Activated naive CD4-positive, alpha-beta T cell (primary cell): ENCODE data around the gene CCNB1.
"Not testable (repeated sequence)": the region's sequence is repeated elsewhere in the genome, so short reads cannot be mapped to it uniquely, and the experiment has no call there.

ENCODE experiments used
- DNase-seq, 4 experiments: peaks; one replicate each; lab custom pipeline; 2025; lab: John Stamatoyannopoulos, UW

The CCNB1 gene

GRCh38 chr5:69184621-69185020 lies 17.7 kb downstream of the CCNB1 start:
- DNase-seq: no peak

GRCh38 chr5:69187342-69187741 lies 20.4 kb downstream of the CCNB1 start:
- no peak for DNase-seq

GRCh38 chr5:69188811-69189161 lies 21.8 kb downstream of the CCNB1 start:
- DNase-seq: no peak

GRCh38 chr5:69189162-69190086 lies 22.5 kb downstream of the CCNB1 start, which contains the start of gene CENPH:
Gene CENPH, plus strand, starts transcription at chr5:69189583. Its CDS starts 52 bp downstream, at chr5:69189635.
- DNase-seq: peak; percentile 63 to 83 (median 70)

- no peak for DNase-seq
Observed at GRCh38 chr5:69202497-69202896, 35.5 kb downstream of the CCNB1 start.

- DNase-seq: no peak
Observed at GRCh38 chr5:69206528-69207190, 39.7 kb downstream of the CCNB1 start.

GRCh38 chr5:69209602-69210001 lies 42.7 kb downstream of the CCNB1 start:
- no peak for DNase-seq

GRCh38 chr5:69211200-69211599 lies 44.2 kb downstream of the CCNB1 start:
- no peak for DNase-seq

- DNase-seq: no peak
Observed at GRCh38 chr5:69212022-69212421, 45.1 kb downstream of the CCNB1 start.

GRCh38 chr5:69213513-69214215 lies 46.7 kb downstream of the CCNB1 start:
- DNase-seq: no peak

GRCh38 chr5:69217151-69217511 lies 50.2 kb downstream of the CCNB1 start:
- DNase-seq: no peak

GRCh38 chr5:69217548-69218526 lies 50.9 kb downstream of the CCNB1 start:
- peak; percentile 62 to 90 (median 78) for DNase-seq

- DNase-seq: no peak
Observed at GRCh38 chr5:69219939-69220338, 53.0 kb downstream of the CCNB1 start.

GRCh38 chr5:69220371-69220770 lies 53.4 kb downstream of the CCNB1 start:
- not testable (repeated sequence) for DNase-seq

GRCh38 chr5:69220833-69221232 lies 53.9 kb downstream of the CCNB1 start:
- DNase-seq: not testable (repeated sequence)

- DNase-seq: no peak
Observed at GRCh38 chr5:69224520-69224919, 57.6 kb downstream of the CCNB1 start.

- DNase-seq: no peak
Observed at GRCh38 chr5:69225860-69226259, 58.9 kb downstream of the CCNB1 start.
